ENCODE results near the gene S1PR1. TPM values are rescaled to one million over a fixed set of nuclear protein-coding genes. Genes with fewer than 3 reads are reported as not detected.
"Not testable (repeated sequence)": the region's sequence is repeated elsewhere in the genome, so short reads cannot be mapped to it uniquely, and the experiment has no call there.

Gene S1PR1
- 10 to 100 TPM in 2 of 4 donors, 1 to 10 TPM in 2; 2.8 to 31.1 (median 10.3) TPM for total RNA-seq

DNA sequence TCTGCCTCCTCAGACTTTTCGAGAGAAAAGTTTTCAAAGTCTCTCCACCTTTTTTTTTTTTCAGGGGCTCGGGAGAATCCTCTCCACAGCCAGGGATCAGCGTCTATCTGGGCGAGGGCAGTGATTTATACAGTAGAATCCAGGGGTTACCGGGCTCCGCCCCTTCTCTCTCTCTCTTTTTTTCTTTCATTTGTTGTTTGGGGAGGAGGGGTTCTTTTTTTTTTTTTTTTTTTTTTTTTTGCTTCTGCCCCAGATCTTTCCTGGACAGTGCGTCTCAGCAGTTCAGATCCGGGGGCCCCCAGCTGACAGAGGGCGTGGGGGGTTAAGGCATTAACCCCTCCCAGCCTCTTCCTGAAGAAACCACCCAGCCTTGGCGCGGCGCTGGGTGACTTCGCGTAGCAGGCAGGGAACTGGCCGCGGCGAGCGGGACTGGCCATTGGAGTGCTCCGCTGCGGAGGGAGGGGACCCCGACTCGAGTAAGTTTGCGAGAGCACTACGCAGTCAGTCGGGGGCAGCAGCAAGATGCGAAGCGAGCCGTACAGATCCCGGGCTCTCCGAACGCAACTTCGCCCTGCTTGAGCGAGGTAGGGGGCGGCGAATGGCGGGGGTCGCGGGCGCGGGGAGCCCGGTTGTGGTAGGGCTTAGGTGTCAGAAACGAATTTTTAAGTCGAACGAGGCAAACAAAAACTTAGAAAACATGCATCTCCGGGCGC is at the start of gene S1PR1:
TSS of gene S1PR1 (plus strand) at position 504 of the 713 bp plus-strand sequence. CDS start 1,966 bp downstream, outside the sequence.
- H3K4me1 ChIP-seq = peaks cover 5 to 42% (median 19%) of the 10 kb centered on the region in 3 donors
- H3K27ac ChIP-seq = peak within 1 kb of the TSS; percentile 71 to 90 (median 85)
- no peak for DNase-seq
- H3K9me3 ChIP-seq = no peaks in the 10 kb centered on the region
- H3K36me3 ChIP-seq = no peaks in the 10 kb centered on the region
- peak within 1 kb of the TSS; percentile 43 to 77 (median 58) for H3K4me3 ChIP-seq
- TF ChIP-seq POLR2A (IDR thresholded peaks at IDR 0.05) = peak in 1 of 4 donors; percentile 58
- TF ChIP-seq, protein P1, sequence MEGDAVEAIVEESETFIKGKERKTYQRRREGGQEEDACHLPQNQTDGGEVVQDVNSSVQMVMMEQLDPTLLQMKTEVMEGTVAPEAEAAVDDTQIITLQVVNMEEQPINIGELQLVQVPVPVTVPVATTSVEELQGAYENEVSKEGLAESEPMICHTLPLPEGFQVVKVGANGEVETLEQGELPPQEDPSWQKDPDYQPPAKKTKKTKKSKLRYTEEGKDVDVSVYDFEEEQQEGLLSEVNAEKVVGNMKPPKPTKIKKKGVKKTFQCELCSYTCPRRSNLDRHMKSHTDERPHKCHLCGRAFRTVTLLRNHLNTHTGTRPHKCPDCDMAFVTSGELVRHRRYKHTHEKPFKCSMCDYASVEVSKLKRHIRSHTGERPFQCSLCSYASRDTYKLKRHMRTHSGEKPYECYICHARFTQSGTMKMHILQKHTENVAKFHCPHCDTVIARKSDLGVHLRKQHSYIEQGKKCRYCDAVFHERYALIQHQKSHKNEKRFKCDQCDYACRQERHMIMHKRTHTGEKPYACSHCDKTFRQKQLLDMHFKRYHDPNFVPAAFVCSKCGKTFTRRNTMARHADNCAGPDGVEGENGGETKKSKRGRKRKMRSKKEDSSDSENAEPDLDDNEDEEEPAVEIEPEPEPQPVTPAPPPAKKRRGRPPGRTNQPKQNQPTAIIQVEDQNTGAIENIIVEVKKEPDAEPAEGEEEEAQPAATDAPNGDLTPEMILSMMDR (IDR thresholded peaks at IDR 0.05) = no peak
- 0 to 2% methylated on average over 13 to 26 of the region's 46 CpGs for WGBS, 2 donors
- intact Hi-C loops (cut with DNase I) = loop anchor here (5.0 kb wide), 1 partner anchor 314 kb away; no protein-coding TSS in a partner anchor
- peaks cover 0 to 41% (median 0%) of the 10 kb centered on the region in 4 donors for H3K27me3 ChIP-seq

GRCh38 chr1:101187297-101187696 is 49.5 kb upstream of the S1PR1 start:
- TF ChIP-seq, protein P1 (IDR thresholded peaks at IDR 0.05) = no peak
- no peak for TF ChIP-seq POLR2A (IDR thresholded peaks at IDR 0.05)
- Histone ChIP-seq H3K27ac (peak overlapping the region in 1 of 4 donors; percentile 55), H3K27me3 (no peaks in the 10 kb centered on the region), H3K4me1 (no peaks in the 10 kb centered on the region), H3K9me3 (no peaks in the 10 kb centered on the region), H3K4me3 (no peak overlapping the region), H3K36me3 (no peaks in the 10 kb centered on the region)
- intact Hi-C loops (cut with DNase I) = no loop called here
- no peak for DNase-seq

GRCh38 chr1:101188331-101188730 is 48.5 kb upstream of the S1PR1 start:
- Histone ChIP-seq H3K27ac (no peak overlapping the region), H3K4me1 (no peaks in the 10 kb centered on the region), H3K27me3 (no peaks in the 10 kb centered on the region), H3K4me3 (no peak overlapping the region), H3K9me3 (no peaks in the 10 kb centered on the region), H3K36me3 (no peaks in the 10 kb centered on the region)
- intact Hi-C loops (cut with DNase I) = no loop called here
- no peak for DNase-seq
- no peak for TF ChIP-seq POLR2A (IDR thresholded peaks at IDR 0.05)
- TF ChIP-seq, protein P1 (IDR thresholded peaks at IDR 0.05) = no peak
- WGBS, 2 donors = 71 to 88% methylated on average over 1 of the region's 1 CpG

DNA sequence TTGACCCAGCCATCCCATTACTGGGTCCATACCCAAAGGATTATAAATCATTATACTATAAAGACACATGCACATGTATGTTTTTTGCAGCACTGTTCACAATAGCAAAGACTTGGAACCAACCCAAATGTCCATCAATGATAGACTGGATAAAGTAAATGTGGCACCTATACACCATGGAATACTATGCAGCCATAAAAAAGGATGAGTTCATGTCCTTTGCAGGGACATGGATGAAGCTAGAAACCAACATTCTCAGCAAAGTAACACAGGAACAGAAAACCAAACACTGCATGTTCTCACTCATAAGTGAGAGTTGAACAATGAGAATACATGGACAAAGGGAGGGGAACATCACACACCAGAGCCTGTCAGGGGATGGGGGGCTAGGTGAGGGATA is 47.9 kb upstream of the S1PR1 start:
- H3K27ac ChIP-seq; DNase-seq; H3K4me1 ChIP-seq; intact Hi-C loops (cut with DNase I); H3K27me3 ChIP-seq; H3K4me3 ChIP-seq; H3K9me3 ChIP-seq; H3K36me3 ChIP-seq: not testable (repeated sequence)

DNA sequence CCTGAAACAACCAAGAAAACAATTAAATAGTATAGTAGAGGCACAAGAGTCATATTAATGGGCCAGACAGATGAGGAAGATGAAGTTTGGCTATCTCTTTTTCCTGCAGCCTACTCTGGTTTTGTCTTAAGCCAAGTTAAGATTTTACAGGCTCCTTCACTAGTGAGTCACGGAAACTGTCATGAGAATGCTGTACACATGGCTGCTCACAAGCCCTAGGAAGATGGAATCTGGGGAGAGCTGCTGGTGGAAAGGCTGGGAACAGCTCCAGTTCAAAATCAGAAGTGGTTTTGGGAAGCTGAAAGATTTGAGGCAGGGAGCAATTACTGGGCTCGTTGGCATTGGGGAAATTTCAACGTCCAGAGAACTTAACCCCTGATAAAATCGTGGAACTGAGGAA is 46.4 kb upstream of the S1PR1 start:
- H3K4me1 ChIP-seq = no peaks in the 10 kb centered on the region
- H3K9me3 ChIP-seq = no peaks in the 10 kb centered on the region
- DNase-seq = no peak
- no peak overlapping the region for H3K4me3 ChIP-seq
- WGBS, 2 donors = 57 to 63% methylated on average over 4 of the region's 4 CpGs
- H3K27me3 ChIP-seq = no peaks in the 10 kb centered on the region
- no peaks in the 10 kb centered on the region for H3K36me3 ChIP-seq
- intact Hi-C loops (cut with DNase I) = no loop called here
- H3K27ac ChIP-seq = no peak overlapping the region
- TF ChIP-seq, protein P1 (IDR thresholded peaks at IDR 0.05) = no peak
- TF ChIP-seq POLR2A (IDR thresholded peaks at IDR 0.05) = no peak
